Testis (tissue), 3 donors: ENCODE results near the gene TIGD6. TPM values are rescaled to one million over a fixed set of nuclear protein-coding genes. Genes with fewer than 3 reads are reported as not detected.

Source experiments
- DNase-seq: peaks from one replicate; pipeline ENCODE4 v3.0.0-alpha.2; 2019
- H3K27ac ChIP-seq, 2 donors: fragments of 200-600 bp; sonication (generic); one replicate each; pipeline ENCODE4 v1.5.1; 2019
- H3K27me3 ChIP-seq: fragments of 200-600 bp; sonication (generic); one replicate; pipeline ENCODE4 v1.5.1; 2019
- H3K36me3 ChIP-seq: fragments of 200-600 bp; sonication (generic); one replicate; pipeline ENCODE4 v1.5.1; 2017; ENCODE audit warnings: low read depth; ENCODE audit errors: missing control alignments
- H3K4me1 ChIP-seq: fragments of 200-600 bp; sonication (generic); one replicate; pipeline ENCODE4 v1.5.1; 2019
- H3K4me3 ChIP-seq, 2 donors: fragments of 200-600 bp; sonication (generic); one replicate each; pipeline ENCODE4 v1.5.1; 2017 to 2019
- H3K9me3 ChIP-seq: fragments of 200-600 bp; sonication (generic); one replicate; pipeline ENCODE4 v1.5.1; 2017
- POLR2A ChIP-seq: fragments of 450-650 bp; IDR thresholded peaks from one replicate; pipeline ENCODE4 v1.6.1; 2017; ENCODE audit warnings: antibody characterized with exemption, mild to moderate bottlenecking, moderate library complexity
- WGBS, 2 donors: methylation state at CpG; one replicate each; pipeline ENCODE4 v1.1.5; 2018; 5-methylcytosine and 5-hydroxymethylcytosine counted together
- intact Hi-C: fragments of 100-400 bp; cut with DNase I; formaldehyde crosslinking; loops from one replicate; pipeline ENCODE4 v1.15.1; 2023; ENCODE audit warnings: low total_unique reads
- polyA plus RNA-seq: library from polyadenylated mRNA; stranded (reverse); fragments of 350-450 nt; fragmentation: Illumina TruSeq; extraction: RNeasy Lipid Tissue Mini Kit (QIAGEN cat#74804); gene quantifications from one replicate; pipeline ENCODE4 v1.2.3, GENCODE V29; 2014; ENCODE audit warnings: low read depth, low replicate concordance; ENCODE audit not compliant: insufficient read depth
- total RNA-seq, 2 donors: library from RNA; depleted of rRNA; stranded (reverse); fragments of >200 nt; gene quantifications; one replicate each; pipeline ENCODE4 v1.2.3, GENCODE V29; 2016
- TF ChIP-seq, protein P1 (sequence below), 3 experiments: fragments of 450-650 bp in 2 of 3; fragments of 200-600 bp in 1 of 3; sonication (generic) in 1 of 3; IDR thresholded peaks; one replicate each; pipeline ENCODE4 v1.5.1; 2016 to 2019; ENCODE audit warnings: antibody characterized with exemption in 3 of 3, mild to moderate bottlenecking in 2 of 3, moderate library complexity in 1 of 3

TIGD6 gene
- total and polyA plus RNA-seq, 3 donors from 2014 or later, result 7.8 to 11.2 (median 9.7) TPM

DNA sequence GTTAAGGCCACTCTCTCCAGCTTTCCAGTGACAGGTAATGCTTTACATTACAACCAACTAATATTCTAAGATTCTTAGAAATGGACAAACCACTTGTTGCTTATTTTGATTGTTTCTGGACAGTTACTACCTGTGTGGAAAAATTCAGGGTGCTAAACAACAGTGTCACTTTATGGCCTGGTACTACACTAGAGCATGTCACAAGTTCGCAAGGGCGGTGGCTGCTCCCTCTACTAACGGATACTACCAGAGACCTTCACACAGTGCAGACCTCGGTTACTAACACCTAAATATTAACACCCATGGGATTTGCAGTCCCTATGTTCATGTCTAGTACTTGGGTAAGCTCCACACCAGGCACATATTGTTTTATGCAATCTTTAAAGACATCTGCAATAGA, 13.5 kb upstream of the TIGD6 start:
- TF ChIP-seq POLR2A, result no peak
- TF ChIP-seq, protein P1, sequence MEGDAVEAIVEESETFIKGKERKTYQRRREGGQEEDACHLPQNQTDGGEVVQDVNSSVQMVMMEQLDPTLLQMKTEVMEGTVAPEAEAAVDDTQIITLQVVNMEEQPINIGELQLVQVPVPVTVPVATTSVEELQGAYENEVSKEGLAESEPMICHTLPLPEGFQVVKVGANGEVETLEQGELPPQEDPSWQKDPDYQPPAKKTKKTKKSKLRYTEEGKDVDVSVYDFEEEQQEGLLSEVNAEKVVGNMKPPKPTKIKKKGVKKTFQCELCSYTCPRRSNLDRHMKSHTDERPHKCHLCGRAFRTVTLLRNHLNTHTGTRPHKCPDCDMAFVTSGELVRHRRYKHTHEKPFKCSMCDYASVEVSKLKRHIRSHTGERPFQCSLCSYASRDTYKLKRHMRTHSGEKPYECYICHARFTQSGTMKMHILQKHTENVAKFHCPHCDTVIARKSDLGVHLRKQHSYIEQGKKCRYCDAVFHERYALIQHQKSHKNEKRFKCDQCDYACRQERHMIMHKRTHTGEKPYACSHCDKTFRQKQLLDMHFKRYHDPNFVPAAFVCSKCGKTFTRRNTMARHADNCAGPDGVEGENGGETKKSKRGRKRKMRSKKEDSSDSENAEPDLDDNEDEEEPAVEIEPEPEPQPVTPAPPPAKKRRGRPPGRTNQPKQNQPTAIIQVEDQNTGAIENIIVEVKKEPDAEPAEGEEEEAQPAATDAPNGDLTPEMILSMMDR (IDR thresholded peaks at IDR 0.05), result no peak
- H3K27ac ChIP-seq, result no peak overlapping the region
- H3K9me3 ChIP-seq, result no peaks in the 10 kb centered on the region
- DNase-seq, result no peak
- no peaks in the 10 kb centered on the region for H3K27me3 ChIP-seq
- H3K4me3 ChIP-seq, result no peak overlapping the region
- 96 to 97% methylated on average over 4 of the region's 4 CpGs for WGBS, 2 donors
- intact Hi-C loops, result no loop called here
- no peaks in the 10 kb centered on the region for H3K4me1 ChIP-seq
- H3K36me3 ChIP-seq, result no peaks in the 10 kb centered on the region

- Histone ChIP-seq H3K9me3 (no peaks in the 10 kb centered on the region), H3K4me3 (no peak overlapping the region), H3K27me3 (no peaks in the 10 kb centered on the region), H3K36me3 (no peaks in the 10 kb centered on the region), H3K27ac (no peak overlapping the region), H3K4me1 (no peaks in the 10 kb centered on the region)
- DNase-seq, result no peak
- WGBS, 2 donors, result 75 to 83% methylated on average over 2 to 6 of the region's 6 CpGs
- TF ChIP-seq, protein P1 (IDR thresholded peaks at IDR 0.05), result no peak
- no peak for TF ChIP-seq POLR2A
- intact Hi-C loops, result no loop called here
These were observed 9.4 kb upstream of the TIGD6 start for GRCh38 chr5:150009671-150010387.

- no peaks in the 10 kb centered on the region for H3K27me3 ChIP-seq
- intact Hi-C loops, result no loop called here
- peaks cover 11% of the 10 kb centered on the region for H3K4me1 ChIP-seq
- H3K9me3 ChIP-seq, result no peaks in the 10 kb centered on the region
- TF ChIP-seq, protein P1 (IDR thresholded peaks at IDR 0.05), result no peak
- no peak for TF ChIP-seq POLR2A
- no peak for DNase-seq
- no peak overlapping the region for H3K4me3 ChIP-seq
- no peak overlapping the region for H3K27ac ChIP-seq
- H3K36me3 ChIP-seq, result no peaks in the 10 kb centered on the region
These were observed 6.6 kb upstream of the TIGD6 start for GRCh38 chr5:150007050-150007449.

DNA sequence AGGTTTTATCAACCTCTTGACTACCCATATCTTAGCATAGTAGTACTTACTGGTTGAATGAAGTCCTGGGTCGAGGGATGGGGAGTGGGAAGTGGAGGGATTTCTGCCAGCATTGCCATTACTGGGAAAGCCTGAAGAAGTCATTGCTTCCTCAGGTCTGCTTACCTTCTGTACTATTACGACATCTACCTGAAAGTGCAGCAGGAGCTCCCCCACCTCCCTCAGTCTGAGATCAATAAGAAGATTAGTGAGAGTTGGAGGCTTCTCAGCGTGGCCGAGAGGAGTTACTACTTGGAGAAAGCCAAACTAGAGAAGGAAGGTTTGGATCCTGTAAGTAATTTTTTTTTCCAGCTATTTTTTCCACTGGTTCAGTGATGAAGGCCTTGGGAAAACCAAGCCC, 5.9 kb upstream of the TIGD6 start:
- no peak for TF ChIP-seq POLR2A
- TF ChIP-seq, protein P1 (IDR thresholded peaks at IDR 0.05), result no peak
- Histone ChIP-seq H3K4me1 (peaks cover 17% of the 10 kb centered on the region), H3K27me3 (no peaks in the 10 kb centered on the region), H3K4me3 (no peak overlapping the region), H3K9me3 (no peaks in the 10 kb centered on the region), H3K27ac (no peak overlapping the region), H3K36me3 (no peaks in the 10 kb centered on the region)
- 86% methylated on average over 4 of the region's 4 CpGs for WGBS, 2 donors
- no peak for DNase-seq
- intact Hi-C loops, result no loop called here
